Lower lobe of right lung (tissue), 2 donors: Measurements from ENCODE around the gene PCDHGA11. TPM values are rescaled to one million over a fixed set of nuclear protein-coding genes. Genes with fewer than 3 reads are reported as not detected.
"Not testable (repeated sequence)": the region's sequence is repeated elsewhere in the genome, so short reads cannot be mapped to it uniquely, and the experiment has no call there.

ENCODE experiments used
- ATAC-seq, 2 donors: fragments of 200-7000 bp; cut with Tn5 transposase; one replicate each; pipeline ENCODE4 v1.9.1; 2020 to 2022; ENCODE audit warnings: mild to moderate bottlenecking in 2 of 2, moderate library complexity in 2 of 2
- DNase-seq: peaks from one replicate; pipeline ENCODE4 v3.0.0-alpha.2; 2020
- H3K27ac ChIP-seq: fragments of 200-600 bp; one replicate; pipeline ENCODE4 v1.8.0; 2022
- H3K27me3 ChIP-seq: fragments of 200-600 bp; one replicate; pipeline ENCODE4 v1.8.0; 2022; ENCODE audit warnings: low read depth
- H3K36me3 ChIP-seq: fragments of 200-600 bp; one replicate; pipeline ENCODE4 v1.8.0; 2022; ENCODE audit warnings: mild to moderate bottlenecking
- H3K4me1 ChIP-seq: fragments of 200-600 bp; one replicate; pipeline ENCODE4 v1.8.0; 2022
- H3K4me3 ChIP-seq: fragments of 200-600 bp; one replicate; pipeline ENCODE4 v1.8.0; 2022; ENCODE audit warnings: mild to moderate bottlenecking
- H3K9me3 ChIP-seq: fragments of 200-600 bp; one replicate; pipeline ENCODE4 v1.8.0; 2022
- intact Hi-C: fragments of 100-400 bp; cut with DNase I; formaldehyde crosslinking; loops from one replicate; pipeline ENCODE4 v1.11.0; 2022
- total RNA-seq: library from RNA; stranded (reverse); fragmentation: NEBNext Ultra II Directional; extraction: Animal tissue kit (Norgen Biotek cat#: 25700); gene quantifications from one replicate; pipeline ENCODE4 v1.2.1, GENCODE V29; 2021
- TF ChIP-seq, protein P1 (sequence below): fragments of 200-600 bp; IDR thresholded peaks from one replicate; pipeline ENCODE4 v1.8.0; 2022; ENCODE audit warnings: antibody characterized with exemption, mild to moderate bottlenecking
- donor health status: DM: no; HTN: yes; CAD: no; lungs with severe emphysema.

The PCDHGA11 gene
- total RNA-seq, 1 donor from 2014 or later = 3.2 TPM

DNA sequence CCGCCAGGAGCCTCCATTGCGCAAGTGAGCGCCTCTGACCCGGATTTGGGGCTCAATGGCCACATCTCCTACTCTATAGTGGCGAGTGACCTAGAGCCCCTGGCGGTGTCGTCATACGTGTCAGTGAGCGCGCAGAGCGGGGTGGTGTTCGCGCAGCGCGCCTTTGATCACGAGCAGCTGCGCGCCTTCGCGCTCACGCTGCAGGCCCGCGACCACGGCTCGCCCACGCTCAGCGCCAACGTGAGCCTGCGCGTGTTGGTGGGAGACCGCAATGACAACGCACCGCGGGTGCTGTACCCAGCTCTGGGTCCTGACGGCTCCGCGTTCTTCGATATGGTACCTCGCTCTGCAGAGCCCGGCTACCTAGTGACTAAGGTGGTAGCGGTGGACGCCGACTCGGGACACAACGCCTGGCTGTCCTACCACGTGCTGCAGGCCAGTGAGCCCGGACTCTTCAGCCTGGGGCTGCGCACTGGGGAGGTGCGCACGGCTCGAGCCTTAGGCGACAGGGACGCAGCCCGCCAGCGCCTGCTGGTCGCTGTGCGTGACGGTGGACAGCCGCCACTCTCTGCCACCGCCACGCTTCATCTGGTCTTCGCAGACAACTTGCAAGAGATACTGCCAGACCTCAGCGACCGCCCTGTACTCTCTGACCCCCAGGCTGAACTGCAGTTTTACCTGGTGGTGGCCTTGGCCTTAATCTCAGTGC, 11.1 kb upstream of the PCDHGA11 start:
- H3K27me3 ChIP-seq = peaks cover 15% of the 10 kb centered on the region
- intact Hi-C loops = no loop called here

DNA sequence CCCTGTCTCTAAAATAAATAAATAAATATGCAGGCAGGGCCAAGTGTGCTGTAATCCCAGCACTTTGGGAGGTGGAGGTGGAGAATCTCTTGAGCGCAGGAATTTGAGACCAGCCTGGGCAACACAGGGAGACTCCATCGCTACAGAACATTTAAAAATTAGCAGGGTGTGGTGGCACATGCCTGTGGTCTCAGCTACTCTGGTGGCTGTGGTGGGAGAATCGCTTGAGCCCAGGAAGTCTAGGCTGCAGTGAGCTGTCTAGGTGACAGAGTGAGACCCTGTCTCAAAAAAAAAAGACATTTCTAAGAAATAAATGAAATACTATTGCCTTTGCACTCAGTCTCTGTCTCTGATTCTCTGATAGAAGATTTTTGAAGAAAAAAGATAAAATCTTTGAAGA, 9.3 kb upstream of the PCDHGA11 start:
- DNase-seq (no peak), ATAC-seq (no peak)
- TF ChIP-seq, protein P1, sequence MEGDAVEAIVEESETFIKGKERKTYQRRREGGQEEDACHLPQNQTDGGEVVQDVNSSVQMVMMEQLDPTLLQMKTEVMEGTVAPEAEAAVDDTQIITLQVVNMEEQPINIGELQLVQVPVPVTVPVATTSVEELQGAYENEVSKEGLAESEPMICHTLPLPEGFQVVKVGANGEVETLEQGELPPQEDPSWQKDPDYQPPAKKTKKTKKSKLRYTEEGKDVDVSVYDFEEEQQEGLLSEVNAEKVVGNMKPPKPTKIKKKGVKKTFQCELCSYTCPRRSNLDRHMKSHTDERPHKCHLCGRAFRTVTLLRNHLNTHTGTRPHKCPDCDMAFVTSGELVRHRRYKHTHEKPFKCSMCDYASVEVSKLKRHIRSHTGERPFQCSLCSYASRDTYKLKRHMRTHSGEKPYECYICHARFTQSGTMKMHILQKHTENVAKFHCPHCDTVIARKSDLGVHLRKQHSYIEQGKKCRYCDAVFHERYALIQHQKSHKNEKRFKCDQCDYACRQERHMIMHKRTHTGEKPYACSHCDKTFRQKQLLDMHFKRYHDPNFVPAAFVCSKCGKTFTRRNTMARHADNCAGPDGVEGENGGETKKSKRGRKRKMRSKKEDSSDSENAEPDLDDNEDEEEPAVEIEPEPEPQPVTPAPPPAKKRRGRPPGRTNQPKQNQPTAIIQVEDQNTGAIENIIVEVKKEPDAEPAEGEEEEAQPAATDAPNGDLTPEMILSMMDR = no peak
- Histone ChIP-seq H3K4me3 (no peak overlapping the region), H3K9me3 (peaks cover 85% of the 10 kb centered on the region), H3K36me3 (no peaks in the 10 kb centered on the region), H3K27ac (no peak overlapping the region), H3K27me3 (peaks cover 16% of the 10 kb centered on the region), H3K4me1 (peaks cover 3% of the 10 kb centered on the region)
- intact Hi-C loops = no loop called here

More for the DNA sequence above, 11.1 kb upstream of the PCDHGA11 start:
- Histone ChIP-seq H3K4me1 (peaks cover 3% of the 10 kb centered on the region), H3K36me3 (no peaks in the 10 kb centered on the region), H3K4me3 (no peak overlapping the region), H3K27ac (no peak overlapping the region), H3K9me3 (peaks cover 72% of the 10 kb centered on the region)
- ATAC-seq (no peak), DNase-seq (no peak)
- TF ChIP-seq, protein P1 = no peak

DNA sequence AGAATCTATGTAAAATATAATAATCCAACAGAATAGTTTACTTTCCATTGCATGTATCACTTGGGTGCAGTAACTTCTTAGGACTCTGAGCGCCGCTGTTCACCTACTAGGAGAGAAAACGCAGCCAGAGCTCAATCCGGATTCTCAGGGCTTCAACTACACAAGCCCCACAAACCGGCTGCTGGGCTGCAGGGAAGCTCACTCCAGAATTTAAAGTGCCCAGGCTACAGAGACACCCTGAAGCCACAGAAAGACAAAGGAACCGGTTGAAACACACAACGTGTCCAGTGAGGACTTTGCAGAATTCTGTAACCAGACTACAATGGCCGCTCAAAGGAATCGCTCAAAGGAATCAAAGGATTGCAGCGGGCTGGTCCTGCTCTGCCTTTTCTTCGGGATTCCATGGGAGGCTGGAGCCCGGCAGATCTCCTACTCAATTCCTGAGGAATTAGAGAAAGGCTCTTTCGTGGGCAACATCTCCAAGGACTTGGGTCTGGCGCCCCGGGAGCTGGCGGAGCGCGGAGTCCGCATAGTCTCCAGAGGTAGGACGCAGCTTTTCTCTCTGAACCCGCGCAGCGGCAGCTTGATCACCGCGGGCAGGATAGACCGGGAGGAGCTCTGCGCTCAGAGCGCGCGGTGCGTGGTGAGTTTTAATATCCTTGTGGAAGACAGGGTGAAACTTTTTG, 7.9 kb upstream of the PCDHGA11 start, which contains the start of gene PCDHGA10:
Gene PCDHGA10, plus strand, starts transcription at position 134 of the 686 bp plus-strand sequence. Its CDS starts 189 bp downstream, at position 323.
- H3K36me3 ChIP-seq = no peaks in the 10 kb centered on the region
- peak; percentile 69 to 84 for ATAC-seq
- no peak for DNase-seq
- peak within 1 kb of the TSS; percentile 45 for H3K4me3 ChIP-seq
- intact Hi-C loops = no loop called here
- peaks cover 16% of the 10 kb centered on the region for H3K27me3 ChIP-seq
- H3K27ac ChIP-seq = no peak within 1 kb of the TSS
- peaks cover 3% of the 10 kb centered on the region for H3K4me1 ChIP-seq
- TF ChIP-seq, protein P1 = peak; percentile 51
- peaks cover 81% of the 10 kb centered on the region for H3K9me3 ChIP-seq

DNA sequence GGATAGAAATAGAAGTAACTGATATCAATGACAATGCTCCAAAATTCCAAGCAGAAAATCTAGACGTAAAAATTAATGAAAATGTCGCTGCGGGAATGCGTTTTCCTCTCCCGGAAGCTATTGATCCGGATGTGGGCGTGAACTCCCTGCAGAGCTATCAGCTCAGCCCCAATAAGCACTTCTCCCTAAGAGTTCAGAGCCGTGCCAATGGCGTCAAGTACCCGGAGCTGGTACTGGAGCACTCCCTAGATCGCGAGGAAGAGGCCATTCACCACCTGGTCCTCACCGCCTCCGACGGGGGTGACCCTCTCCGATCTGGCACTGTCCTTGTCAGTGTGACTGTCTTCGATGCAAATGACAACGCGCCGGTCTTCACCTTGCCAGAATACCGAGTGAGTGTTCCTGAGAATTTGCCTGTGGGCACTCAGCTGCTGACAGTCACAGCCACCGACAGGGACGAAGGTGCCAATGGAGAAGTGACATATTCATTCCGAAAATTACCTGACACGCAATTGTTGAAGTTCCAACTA, 7.2 kb upstream of the PCDHGA11 start:
- Histone ChIP-seq H3K27me3 (peaks cover 19% of the 10 kb centered on the region), H3K36me3 (no peaks in the 10 kb centered on the region), H3K27ac (no peak overlapping the region), H3K4me3 (peak overlapping the region; percentile 45), H3K9me3 (peaks cover 81% of the 10 kb centered on the region), H3K4me1 (peaks cover 3% of the 10 kb centered on the region)
- intact Hi-C loops = no loop called here
- no peak for DNase-seq
- peak in 1 of 2 donors; percentile 25 for ATAC-seq
- TF ChIP-seq, protein P1 = no peak

DNA sequence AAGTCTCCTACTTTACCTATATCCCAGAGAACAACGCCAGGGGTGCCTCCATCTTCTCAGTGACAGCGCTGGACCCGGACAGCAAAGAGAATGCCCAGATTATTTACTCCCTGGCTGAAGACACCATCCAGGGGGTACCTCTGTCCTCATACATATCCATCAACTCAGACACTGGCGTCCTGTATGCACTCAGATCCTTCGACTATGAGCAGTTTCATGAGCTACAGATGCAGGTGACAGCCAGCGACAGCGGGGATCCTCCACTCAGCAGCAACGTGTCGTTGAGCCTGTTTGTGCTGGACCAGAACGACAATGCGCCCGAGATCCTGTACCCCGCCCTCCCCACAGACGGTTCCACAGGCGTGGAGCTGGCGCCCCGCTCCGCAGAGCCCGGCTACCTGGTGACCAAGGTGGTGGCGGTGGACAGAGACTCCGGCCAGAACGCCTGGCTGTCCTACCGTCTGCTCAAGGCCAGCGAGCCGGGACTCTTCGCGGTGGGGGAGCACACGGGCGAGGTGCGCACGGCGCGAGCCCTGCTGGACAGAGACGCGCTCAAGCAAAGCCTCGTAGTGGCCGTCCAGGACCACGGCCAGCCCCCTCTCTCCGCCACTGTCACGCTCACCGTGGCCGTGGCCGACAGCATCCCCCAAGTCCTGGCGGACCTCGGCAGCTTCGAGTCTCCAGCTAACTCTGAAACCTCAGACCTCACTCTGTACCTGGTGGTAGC, 6.1 kb upstream of the PCDHGA11 start:
- Histone ChIP-seq H3K27me3 (peaks cover 19% of the 10 kb centered on the region), H3K9me3 (peaks cover 81% of the 10 kb centered on the region)
- ATAC-seq, H3K27ac ChIP-seq, DNase-seq, H3K4me1 ChIP-seq, H3K4me3 ChIP-seq, intact Hi-C loops, H3K36me3 ChIP-seq: not testable (repeated sequence)

DNA sequence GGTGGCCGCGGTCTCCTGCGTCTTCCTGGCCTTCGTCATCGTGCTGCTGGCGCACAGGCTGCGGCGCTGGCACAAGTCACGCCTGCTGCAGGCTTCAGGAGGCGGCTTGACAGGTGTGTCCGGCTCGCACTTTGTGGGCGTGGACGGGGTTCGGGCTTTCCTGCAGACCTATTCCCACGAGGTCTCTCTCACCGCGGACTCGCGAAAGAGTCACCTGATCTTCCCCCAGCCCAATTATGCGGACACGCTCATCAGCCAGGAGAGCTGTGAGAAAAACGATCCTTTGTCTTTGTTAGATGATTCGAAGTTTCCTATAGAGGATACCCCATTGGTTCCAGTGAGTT, 5.6 kb upstream of the PCDHGA11 start:
- ATAC-seq, intact Hi-C loops, H3K36me3 ChIP-seq, H3K27ac ChIP-seq, H3K4me3 ChIP-seq, DNase-seq, H3K4me1 ChIP-seq: not testable (repeated sequence)
- peaks cover 16% of the 10 kb centered on the region for H3K27me3 ChIP-seq
- H3K9me3 ChIP-seq = peaks cover 80% of the 10 kb centered on the region
